Fibroblast of skin of right biceps (primary cell): ENCODE measurements around the gene PPP1R12A.
"Not testable (repeated sequence)": the region's sequence is repeated elsewhere in the genome, so short reads cannot be mapped to it uniquely, and the experiment has no call there.

Source experiments
- DNase-seq: peaks from one replicate; pipeline ENCODE4 v3.0.0-alpha.2; 2013

Gene PPP1R12A

DNA sequence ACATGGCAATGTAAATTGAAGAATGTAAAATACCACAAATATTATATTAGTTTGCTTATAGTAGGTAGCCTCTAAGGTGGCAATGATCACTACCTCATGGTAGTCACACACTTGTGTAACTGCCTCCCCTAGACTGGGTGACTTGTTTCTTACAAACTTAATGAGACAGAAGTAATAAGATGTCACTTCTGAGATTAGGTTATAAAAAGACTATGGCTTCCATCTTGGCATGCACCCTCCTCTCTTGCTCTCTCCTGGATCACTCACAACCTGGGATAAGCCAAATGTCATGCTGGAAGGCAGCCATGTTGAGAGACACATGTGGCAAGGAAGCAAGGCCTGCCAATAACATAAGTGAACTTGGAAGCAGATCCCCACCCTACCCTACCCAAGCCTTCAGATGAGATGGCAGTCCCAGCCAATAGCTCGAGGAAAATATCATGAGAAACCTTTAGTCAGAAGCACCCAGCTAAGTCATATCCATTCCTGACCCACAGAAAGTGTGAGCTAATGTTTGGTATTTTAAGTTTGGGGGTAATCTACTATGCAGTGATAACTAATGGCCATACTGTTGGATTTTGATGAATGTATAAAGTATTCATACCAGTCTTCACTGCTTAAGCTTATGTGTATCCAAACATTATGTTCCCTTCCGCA, 43.3 kb downstream of the PPP1R12A start:
- no peak for DNase-seq

DNA sequence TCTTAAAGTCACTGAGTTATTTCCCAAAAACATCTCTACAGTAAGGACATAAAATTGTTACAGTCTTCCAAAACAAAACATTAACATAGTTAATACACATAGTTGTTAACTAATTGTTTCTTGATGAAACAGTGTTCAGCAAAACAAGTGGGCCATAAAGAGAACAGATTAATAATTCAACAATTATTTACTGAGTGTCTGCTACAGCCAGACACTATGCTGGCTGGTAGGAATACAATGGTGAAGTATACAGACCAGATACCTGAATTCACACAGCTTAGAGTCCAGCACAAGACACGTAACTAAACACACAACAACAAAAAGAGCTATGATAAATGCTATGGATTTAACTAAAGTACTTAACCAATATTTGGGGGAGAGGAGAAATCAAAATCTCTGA, 47.0 kb downstream of the PPP1R12A start:
- no peak for DNase-seq

DNA sequence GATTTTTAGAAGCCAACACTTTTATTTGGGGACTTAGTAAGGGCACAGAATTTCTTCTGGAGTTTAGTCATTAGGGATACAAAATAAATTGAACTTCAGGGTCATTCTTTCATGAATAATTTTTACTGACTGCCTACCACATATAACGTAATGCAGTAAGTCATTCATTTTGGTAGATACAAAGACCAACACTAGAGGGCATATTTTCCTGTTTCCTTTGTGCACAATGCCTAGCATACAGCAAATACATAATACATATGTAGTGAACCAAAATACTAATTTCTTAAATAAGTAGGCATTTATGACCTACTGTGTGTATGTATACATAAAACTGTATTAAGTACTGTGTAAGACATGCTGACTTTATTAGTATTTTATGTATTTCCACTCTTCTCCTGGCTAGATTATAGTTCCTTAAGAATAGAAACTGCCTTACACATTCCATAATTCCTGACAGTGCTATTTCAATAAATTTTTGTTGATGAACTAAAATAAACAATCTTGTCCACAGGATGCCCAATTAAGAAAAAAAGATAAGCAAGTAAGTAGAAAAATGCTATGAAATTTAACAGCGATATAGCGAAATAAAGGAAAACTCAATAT, 47.9 kb downstream of the PPP1R12A start:
- peak; percentile 62 for DNase-seq

DNA sequence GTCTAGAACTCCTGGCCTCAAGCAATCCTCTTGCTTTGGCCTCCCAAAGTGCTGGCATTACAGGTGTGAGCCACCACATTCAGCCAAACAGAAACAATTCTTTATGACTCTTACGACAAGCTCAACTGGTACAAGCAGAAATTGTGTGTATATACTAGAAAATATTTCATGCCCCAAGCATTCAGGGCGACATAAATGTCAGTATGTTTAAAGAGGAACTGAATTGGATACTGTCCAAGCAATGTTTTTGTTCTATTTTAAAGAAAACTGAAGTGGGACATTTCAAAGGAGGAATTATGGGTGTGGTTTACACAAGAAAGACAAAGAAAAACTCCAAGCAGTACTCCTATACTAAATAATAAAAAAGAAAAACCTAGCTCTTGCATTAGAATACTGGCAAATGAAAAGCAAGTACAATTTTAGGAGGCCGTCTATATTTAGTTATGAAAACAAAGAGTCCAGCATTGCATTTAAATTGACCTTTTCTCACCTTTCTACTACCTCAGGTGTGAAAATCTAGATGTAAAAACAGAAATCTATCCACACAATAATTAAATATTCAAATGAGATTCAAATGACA, 48.9 kb downstream of the PPP1R12A start:
- DNase-seq = no peak

DNA sequence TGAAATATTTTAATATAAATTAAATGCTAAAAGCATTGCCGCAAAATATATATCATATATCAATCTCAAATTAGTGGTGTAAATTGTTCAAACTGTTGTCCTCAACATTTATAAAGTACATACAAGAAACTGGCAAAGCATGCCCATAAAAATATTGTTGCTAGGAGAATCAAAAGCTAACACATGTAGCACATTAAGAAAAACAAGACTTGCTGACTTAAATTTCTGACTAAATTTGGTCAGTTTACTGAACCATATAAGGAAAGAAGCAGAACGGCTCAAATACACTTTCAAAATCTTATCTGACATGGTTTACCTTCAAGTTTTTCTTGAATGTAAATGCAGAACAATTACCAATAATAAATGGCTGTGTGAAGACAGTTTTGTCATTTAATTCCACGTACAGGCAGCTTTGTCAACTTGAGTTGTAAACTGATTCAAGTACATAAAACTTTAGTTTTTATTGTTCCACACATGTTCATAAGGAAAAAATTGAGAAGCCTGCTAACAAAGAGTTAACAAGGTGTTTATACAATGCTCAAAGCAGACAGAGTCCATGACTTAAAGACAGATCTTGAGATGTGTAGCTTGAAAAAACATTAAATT, 50.4 kb downstream of the PPP1R12A start:
- no peak for DNase-seq

DNA sequence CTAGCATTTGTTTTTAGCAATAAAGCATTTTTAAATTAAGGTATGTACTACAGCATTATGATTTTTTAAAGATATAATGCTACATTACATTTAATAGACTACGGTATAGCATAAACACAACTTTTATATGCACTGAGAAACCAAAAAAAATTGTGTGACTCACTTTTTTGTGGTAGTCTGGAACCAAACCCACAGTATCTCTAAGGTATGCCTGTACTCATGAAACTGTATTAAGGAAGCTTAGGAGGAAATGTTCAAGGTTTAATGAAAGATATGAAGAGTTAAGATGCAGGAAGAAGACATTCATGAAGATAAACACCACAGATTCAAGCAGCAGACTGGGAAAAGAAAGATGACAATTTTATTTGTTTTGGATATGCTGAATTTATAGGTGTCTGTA, 51.7 kb downstream of the PPP1R12A start:
- DNase-seq = peak; percentile 68

DNA sequence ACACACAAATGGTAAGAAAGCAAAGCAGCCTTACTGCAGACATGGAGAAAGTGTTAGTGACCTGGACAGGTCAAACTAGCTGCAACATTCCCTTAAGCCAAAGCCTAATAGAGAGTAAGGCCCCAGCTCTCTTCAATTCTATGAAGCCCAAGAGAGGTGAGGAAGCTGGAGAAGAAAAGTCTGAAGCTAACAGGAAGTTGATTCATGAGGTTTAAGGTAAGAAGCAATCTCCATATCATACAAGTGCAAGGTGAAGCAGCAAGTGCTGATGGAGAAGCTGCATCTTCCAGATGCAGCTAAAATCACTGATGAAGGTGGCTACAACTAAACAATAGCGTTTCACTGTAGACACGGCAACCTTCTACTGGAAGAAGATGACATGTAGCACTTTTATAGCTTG, 53.5 kb downstream of the PPP1R12A start:
- no peak for DNase-seq

DNA sequence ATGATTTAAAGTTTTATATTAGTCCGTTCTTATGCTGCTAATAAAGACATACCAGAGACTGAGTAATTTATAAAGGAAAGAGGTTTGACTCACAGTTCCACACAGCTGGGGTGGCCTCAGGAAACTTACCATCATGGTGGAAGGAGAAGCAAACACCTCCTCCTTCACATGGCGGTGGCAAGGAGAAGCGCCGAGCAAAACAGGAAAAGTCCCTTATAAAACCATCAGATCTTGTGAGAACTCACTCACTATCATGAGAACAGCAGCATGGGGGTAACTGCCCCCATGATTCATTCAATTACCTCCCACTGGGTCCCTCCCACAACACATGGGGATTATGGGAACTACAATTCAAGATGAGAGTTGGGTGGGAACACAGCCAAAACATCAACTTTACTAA, 56.4 kb downstream of the PPP1R12A start:
- DNase-seq = not testable (repeated sequence)

DNA sequence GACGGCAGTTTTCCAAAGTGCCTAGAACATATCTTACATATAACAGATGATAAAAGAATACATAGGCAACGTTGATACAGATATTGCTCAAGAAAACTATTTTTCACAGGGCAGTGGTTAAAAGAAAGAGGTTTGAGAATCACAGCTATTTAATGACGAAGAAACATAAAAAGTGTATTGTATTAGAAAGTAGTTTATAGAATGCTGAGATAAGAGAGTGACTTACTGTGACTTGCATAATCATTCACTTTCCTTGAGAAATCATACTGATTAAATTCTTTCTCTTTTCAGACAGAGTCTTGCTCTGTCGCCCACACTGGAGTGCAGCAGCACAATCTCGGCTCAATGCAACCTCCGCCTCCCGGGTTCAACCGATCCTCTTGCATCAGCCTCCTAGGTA, 57.7 kb downstream of the PPP1R12A start:
- DNase-seq = no peak

DNA sequence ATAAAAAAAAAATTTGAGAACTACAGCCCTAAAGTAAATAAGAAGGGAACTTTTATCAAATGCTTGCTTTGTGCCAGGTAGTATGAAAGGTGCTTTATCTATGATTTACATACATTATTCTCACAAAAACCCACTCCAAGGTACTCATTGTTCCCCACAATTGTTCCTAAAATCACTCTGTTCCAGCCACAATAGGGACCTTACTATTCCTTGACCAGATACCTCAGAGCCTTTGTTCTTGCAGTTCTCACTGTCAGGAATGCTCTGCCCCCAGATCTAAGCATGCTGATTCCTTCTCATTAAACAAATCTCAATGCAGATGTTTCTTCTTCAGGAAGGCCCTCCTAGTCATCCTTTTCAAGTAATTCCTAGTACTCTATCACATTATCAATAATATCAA, 60.2 kb downstream of the PPP1R12A start:
- no peak for DNase-seq

DNA sequence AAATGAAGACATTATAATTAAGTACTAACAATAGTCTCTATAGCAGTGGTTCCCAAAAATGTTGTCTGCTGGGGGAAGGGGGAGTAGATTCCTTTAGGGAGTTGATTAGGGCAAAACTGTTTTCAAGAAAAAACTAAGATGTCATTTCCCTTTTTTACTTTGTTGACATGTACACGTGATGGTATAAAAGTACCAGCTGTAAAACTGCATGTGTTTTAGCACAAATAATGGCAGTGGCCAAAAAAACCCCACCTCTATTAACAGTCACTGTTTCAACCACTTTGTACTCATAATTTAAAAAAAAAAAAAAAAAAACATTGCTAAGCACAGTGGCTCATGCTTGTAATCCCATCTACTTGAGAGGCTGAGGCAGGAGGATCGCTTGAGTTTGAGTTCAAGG, 61.7 kb downstream of the PPP1R12A start:
- no peak for DNase-seq

DNA sequence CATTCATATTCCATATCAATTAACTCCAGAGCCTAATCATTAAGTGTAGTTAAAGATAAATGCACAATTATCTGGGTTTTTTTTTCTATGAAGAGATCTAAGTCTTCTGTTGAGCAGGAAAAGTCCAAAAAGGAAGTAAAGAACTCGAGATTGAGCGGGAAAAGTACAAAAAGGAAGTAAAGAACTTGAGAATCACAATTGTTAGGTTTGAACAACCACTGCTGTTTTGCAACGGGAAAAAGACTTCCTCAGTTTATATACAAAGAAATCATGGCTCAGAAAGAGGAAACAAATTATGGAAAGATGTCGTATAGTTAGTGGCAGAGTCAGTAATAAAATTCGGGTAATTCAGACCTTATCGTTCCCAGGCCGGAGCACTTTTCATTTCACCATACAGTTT, 63.3 kb downstream of the PPP1R12A start:
- no peak for DNase-seq

DNA sequence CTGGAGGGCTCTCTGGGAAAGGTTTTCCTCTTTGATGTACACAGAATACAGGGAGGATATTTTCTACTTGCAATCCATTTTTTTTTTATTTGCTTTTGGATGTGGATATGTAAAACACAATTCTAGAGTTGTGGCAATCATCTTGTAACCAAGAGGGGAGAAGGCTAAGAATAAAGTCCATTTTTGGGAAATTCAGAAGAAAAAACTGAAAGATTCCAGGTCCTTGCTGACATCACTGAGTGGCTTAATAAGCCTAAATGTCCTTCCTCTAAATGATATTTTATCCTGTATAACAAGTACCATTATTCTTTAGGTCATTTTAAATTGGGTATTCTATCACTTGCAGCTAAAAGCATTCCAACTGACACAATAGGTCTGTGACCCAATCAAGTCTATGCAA, 64.0 kb downstream of the PPP1R12A start:
- DNase-seq = no peak

DNA sequence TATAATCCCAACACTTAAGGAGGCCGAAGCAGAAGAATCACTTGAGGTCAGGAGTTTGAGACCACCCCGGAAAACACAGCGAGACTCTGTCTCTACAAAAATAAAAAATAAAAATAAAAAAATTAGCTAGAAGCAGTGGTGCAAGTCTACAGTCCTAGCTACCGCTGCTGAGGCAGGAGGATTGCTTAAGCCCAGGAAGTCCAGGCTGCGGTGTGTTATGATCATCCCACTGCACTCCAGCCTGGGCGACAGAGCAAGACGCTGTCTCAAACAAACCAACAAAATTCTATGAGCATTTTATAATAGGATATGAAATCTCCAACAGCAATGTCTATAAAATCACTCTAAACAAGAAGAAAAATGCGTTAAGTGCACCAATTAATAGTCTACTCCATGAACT, 75.3 kb downstream of the PPP1R12A start:
- no peak for DNase-seq

DNA sequence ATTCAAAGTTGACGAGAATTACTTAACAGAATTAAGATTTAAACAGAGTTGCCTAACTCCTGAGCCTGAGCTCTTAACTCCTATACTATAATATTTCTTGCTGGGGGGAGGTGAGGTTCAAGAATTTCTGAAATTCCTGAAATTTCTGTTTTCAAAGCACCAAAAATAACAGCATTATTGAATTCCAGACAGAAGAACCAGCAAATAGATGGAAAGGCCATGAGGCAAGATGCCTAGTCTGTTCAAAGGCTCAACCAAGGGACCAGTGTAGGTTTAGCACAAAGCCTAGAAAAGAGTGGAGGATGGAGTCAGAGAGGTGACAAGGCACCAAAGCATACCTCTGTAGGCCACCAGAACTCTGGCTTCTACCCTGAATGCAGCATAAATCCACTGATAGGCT, 76.4 kb downstream of the PPP1R12A start:
- DNase-seq = peak; percentile 68

DNA sequence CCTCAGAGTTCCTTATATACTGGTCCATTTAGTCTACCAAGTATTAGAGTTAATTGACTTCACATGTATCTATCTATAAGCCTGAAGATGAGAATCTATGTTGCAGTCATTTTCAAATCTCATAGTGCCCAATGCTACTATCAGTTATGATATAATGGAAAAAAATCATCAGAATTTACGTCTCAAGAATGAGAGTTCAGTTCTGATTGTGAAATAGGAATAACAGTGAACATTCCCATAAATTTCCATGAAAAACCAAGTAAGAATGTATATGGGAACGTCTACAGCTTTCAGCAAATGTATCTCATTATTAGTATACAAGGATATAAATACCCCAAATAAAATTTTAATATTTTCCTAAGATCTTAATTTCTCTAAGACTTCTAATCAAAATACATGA, 77.2 kb downstream of the PPP1R12A start:
- DNase-seq = peak; percentile 29

DNA sequence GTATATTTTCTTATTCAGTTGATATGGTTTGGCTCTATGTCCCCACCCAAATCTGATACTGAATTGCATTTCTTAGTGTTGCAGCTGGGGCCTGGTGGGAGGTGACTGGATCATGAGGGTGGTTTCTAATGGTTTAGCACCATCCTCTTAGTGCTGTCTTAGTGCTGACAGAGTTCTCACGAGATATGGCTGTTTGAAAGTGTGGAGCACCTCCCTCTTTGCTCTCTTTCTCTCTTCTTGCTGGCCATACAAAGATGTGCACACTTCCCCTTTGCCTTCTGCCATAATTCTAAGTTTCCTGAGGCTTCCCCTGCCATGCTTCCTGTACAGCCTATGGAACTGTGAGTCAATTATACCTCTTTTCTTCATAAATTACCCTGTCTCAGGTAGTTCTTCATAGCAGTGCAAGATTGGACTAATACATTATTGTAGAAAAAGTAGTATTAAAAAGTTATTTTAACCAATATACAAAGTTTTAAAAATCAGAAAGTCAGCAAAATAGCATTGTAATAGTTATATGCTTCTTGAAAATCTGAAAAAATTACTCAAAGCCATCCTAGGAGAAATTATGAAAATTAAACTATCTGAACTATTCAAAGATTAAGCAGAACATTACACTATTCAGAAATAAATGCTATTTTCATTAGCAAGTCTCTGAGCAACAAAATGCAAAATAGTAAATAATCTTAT, 84.1 kb downstream of the PPP1R12A start:
- no peak for DNase-seq

DNA sequence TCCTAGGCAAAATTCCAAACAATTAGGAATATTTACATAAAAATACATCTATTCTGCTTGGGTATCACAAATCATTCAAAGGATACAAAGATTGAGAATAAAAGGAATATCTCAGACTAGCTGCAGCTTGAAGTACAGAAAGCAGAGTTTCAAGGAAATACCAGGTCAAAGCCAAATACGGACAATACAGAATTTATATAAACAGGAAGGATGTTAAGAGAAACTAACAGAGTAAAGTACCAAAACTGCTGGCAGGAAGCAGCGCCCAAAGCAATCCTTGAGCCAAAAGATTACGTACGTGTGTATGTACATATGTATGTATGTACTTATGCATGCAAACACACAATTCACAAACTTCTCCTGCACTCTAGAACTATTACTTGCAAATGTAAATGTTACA, 86.6 kb downstream of the PPP1R12A start:
- no peak for DNase-seq

DNA sequence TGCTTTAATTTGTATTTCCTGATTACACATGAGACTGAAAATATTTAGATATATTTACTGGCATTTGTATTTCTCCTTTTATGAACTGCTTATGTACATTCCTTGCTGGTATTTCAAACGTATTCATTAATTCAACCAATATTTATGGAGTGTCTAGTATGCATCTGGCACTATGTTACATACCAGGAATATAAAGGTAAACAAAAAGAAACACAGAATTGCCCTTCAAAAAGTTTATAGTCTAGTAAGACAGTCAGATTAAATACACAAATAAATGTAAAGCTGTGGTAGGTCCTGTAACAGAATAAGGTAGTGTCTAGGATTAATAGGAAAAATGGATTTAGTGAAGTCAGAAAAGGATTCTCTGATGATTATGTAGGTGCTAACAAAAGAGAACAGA, 87.5 kb downstream of the PPP1R12A start:
- no peak for DNase-seq

DNA sequence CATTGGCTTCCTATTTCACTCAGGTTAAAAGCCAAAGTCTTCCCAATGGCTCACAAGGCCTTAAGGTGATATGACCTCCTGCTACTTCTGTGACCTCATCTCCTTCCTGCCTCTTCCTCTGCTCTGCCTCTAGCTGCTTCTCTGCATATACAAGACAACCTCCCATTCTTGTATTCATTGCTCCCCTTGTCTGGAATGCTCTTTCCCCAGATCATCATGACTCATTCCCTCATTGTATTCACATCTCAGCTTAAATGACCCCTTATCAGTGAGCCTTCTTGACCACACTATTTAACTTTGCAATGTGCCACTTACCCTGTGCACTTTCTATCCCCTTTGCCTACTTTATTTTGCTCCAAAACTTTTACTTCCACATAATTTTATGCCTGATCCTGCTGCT, 90.2 kb downstream of the PPP1R12A start:
- peak; percentile 83 for DNase-seq

DNA sequence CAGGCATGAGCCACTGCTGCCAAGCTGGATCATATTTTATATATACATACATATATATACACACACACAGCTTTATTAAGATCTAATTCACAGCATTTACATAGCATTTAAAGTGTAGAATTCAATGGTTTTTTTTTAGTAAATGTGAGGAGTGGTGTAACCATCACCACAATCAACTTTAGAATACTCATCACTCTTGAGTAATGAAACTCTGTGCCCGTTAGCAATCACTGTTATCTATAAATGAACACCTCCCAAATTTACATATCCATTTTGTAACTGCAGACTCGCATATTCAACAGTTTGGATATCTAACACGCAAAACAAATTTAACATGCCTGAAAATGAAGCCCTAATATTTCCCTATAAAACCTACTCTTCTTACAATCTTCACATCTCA, 90.9 kb downstream of the PPP1R12A start:
- no peak for DNase-seq

DNA sequence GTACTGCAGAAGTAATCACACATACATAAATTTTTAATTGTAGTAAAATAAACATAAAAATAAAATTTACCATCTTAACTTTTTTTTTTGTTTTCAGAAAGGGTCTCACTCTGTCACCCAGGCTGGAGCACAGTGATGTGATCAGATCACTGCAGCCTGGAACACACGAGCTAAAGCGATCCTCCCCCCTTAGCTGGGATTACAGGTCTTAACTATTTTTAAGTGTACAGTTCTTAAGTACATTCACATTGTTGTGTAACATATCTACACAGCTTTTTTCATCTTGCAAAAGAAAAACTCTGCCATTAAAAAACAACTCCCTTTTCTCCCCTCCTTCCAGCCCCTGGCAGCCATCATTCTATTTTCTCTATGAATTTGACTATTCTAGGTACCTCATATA, 92.3 kb downstream of the PPP1R12A start:
- no peak for DNase-seq

DNA sequence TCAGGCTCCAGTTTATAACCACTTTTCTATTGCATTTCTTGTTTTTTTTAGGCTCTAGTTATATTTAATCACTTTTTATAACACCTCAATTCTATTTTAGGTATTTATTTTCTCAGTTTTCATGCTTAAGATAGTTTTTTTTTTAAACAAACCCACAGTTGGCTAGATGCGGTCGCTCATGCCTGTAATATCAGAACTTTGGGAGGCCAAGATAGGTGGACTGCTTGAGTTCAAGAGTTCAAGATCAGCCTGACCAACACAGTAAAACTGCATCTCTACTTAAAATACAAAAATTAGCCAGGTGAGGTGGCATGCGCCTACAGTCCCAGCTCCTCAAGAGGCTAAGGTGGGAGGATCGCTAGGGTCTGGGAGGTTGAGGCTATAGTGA, 93.0 kb downstream of the PPP1R12A start:
- DNase-seq = no peak
